Activated CD4-positive, alpha-beta memory T cell treated with anti-CD3 and anti-CD28 coated beads, Interleukin-2, amount 10 ng/mL, durations not matched to agents 7 days and 5 days (primary cell): ENCODE results near the gene GJD4. TPM values are rescaled to one million over a fixed set of nuclear protein-coding genes. Genes with fewer than 3 reads are reported as not detected.

Experiments used
- CTCF ChIA-PET: fragments of 350-600 bp; sonication (Branson Sonifier 250); formaldehyde crosslinking; loops from one replicate; lab custom pipeline; 2021; ENCODE audit warnings: antibody characterized with exemption, inconsistent platforms; lab: Charles Lee
- POLR2A ChIA-PET: fragments of 350-600 bp; sonication (Branson Sonifier 250); formaldehyde crosslinking; loops from one replicate; lab custom pipeline; 2021; ENCODE audit warnings: antibody characterized with exemption; lab: Charles Lee
- DNase-seq: peaks from one replicate; pipeline ENCODE4 v3.0.0-alpha.2; 2020
- H3K27ac Mint-ChIP-seq: one replicate; pipeline ENCODE4 v1.8.0; 2021; ENCODE audit warnings: mild to moderate bottlenecking, mixed read lengths
- H3K27me3 Mint-ChIP-seq: one replicate; pipeline ENCODE4 v1.8.0; 2021; ENCODE audit warnings: mixed read lengths
- H3K36me3 Mint-ChIP-seq: one replicate; pipeline ENCODE4 v1.8.0; 2021; ENCODE audit warnings: low read depth, mixed read lengths
- H3K4me1 Mint-ChIP-seq: one replicate; pipeline ENCODE4 v1.8.0; 2021; ENCODE audit warnings: mixed read lengths
- H3K4me3 Mint-ChIP-seq: one replicate; pipeline ENCODE4 v1.8.0; 2021; ENCODE audit warnings: mild to moderate bottlenecking, mixed read lengths
- H3K9me3 Mint-ChIP-seq: one replicate; pipeline ENCODE4 v1.8.0; 2021; ENCODE audit warnings: mixed read lengths
- total RNA-seq, 2 experiments: library from RNA; stranded (reverse); gene quantifications; one replicate each; pipeline ENCODE4 v1.2.3, GENCODE V29; 2021

The GJD4 gene
- total RNA-seq, 2 experiments from 2014 or later: not detected

DNA sequence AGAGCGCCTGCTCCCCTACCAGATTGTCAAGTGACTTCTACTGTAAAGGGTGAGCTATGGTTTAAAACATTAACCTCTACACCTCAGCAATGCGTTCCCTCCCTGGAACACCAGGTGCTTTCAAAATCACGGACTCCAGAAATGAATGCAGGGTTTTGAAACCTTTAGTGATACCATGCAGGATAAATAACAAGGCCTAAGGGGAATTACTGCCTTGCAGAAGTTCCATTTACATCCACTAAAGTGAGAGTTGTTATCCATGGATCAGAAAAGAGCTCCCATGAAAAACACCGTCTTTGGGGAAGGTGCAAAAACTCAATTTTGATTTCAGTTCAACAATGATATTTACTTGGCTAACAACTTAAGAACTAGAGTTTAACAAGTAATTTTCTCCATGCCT lies 33.0 kb downstream of the GJD4 start:
- POLR2A ChIA-PET: no interaction called here
- Mint-ChIP-seq H3K4me1 (peaks cover 30% of the 10 kb centered on the region), H3K9me3 (no peaks in the 10 kb centered on the region), H3K27me3 (peaks cover 52% of the 10 kb centered on the region), H3K4me3 (no peak overlapping the region), H3K36me3 (no peaks in the 10 kb centered on the region), H3K27ac (no peak overlapping the region)
- DNase-seq: no peak
- CTCF ChIA-PET: interaction anchor here (2.7 kb wide), 1 partner anchor 143 kb away, joined by 9 read pairs; no protein-coding TSS in a partner anchor

DNA sequence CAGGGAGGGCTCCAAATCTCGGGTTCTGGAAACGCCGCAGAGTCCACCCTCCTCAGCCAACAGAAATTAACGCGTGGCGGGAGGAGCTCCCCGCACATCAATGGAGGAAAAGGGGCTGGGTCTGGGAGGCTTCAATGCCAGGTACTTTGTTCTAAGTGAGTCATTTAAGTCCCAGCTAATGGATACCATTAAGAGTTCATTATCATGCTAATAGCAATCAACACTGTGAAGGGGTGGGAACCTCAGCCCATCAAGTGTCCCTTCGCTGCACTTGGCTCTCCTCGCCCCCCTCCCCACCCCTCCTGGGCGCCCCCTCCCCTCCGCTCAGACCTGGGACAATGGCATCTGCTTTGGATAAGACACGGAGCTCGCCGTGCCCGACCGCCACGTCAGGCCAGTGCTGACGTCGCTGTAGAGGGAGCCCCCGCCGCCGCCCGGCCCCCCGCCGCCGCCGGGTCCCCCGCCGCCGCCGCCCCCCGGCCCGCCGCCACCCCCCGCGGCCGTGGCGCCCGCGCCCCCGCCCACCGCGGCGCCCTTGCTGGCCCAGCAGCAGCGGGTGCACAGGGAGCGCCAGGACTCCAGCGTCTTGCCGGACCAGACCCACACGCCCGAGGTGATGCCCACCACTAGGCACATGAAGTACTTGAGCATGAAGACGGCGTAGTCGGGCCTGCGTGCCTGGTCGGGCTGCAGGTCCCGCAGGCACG lies 34.0 kb downstream of the GJD4 start:
- peaks cover 31% of the 10 kb centered on the region for H3K4me1 Mint-ChIP-seq
- H3K4me3 Mint-ChIP-seq: peak overlapping the region; percentile 47
- H3K9me3 Mint-ChIP-seq: no peaks in the 10 kb centered on the region
- CTCF ChIA-PET: no interaction called here
- H3K27me3 Mint-ChIP-seq: peaks cover 61% of the 10 kb centered on the region
- POLR2A ChIA-PET: no interaction called here
- no peak for DNase-seq
- no peak overlapping the region for H3K27ac Mint-ChIP-seq
- H3K36me3 Mint-ChIP-seq: no peaks in the 10 kb centered on the region

DNA sequence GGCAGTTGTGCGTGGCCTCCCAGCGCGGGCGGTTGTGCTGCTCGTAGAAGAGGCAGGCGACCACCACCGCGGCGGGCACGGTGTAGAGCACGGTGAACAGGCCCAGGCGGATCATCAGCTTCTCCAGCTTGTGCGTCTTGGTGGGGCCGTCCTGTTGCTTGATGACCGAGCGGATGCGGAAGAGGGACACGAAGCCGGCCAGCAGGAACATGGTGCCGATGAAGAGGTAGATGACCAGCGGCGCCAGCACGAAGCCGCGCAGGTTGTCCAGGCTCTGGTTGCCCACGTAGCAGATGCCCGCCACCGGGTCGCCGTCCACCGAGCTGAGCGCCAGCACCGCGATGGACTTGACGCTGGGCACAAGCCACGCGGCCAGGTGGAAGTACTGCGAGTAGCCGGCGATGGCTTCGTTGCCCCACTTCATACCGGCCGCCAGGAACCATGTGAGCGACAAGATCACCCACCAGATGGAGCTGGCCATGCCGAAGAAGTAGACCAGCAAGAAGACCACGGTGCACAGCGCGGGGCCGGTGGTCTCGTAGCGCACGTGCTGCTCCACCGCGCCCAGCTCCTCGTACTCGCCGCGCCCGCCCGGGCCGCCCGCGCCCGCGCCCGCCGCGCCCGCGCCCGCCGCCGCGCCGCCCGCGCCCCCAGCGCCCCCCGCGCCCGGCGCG lies 34.7 kb downstream of the GJD4 start:
- Mint-ChIP-seq H3K27me3 (peaks cover 68% of the 10 kb centered on the region), H3K36me3 (no peaks in the 10 kb centered on the region), H3K4me1 (peaks cover 31% of the 10 kb centered on the region), H3K4me3 (peak overlapping the region; percentile 47), H3K9me3 (no peaks in the 10 kb centered on the region), H3K27ac (no peak overlapping the region)
- ChIA-PET POLR2A (no interaction called here), CTCF (interaction anchor here (0.8 kb wide), 1 partner anchor 10 kb away, joined by 3 read pairs; no protein-coding TSS in a partner anchor)
- DNase-seq: no peak

DNA sequence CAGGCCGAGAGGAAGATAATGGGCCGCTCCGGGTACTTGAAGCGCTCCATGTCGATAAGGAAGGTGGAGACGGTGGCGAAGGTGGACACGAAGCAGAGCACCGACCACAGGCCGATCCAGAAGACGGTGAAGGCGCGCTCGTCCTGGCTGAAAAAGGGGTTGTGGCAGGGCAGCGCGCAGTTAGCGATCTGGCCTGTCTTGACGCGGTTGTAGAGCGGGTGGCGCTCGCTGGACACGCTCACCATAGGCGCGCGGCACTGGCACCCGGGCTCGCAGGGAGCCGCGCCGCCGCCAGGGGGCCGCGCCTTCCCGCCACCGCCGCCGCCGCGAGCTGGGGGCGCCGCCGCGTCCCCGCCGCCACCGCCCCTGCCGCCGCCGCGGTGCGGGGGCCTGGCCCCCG lies 35.3 kb downstream of the GJD4 start:
- Mint-ChIP-seq H3K4me3 (peak overlapping the region; percentile 66), H3K27me3 (peaks cover 74% of the 10 kb centered on the region), H3K36me3 (no peaks in the 10 kb centered on the region), H3K27ac (no peak overlapping the region), H3K9me3 (no peaks in the 10 kb centered on the region), H3K4me1 (peaks cover 31% of the 10 kb centered on the region)
- DNase-seq: no peak
- ChIA-PET POLR2A (no interaction called here), CTCF (interaction anchor here (0.8 kb wide), 1 partner anchor 9 kb away, joined by 3 read pairs; no protein-coding TSS in a partner anchor)

DNA sequence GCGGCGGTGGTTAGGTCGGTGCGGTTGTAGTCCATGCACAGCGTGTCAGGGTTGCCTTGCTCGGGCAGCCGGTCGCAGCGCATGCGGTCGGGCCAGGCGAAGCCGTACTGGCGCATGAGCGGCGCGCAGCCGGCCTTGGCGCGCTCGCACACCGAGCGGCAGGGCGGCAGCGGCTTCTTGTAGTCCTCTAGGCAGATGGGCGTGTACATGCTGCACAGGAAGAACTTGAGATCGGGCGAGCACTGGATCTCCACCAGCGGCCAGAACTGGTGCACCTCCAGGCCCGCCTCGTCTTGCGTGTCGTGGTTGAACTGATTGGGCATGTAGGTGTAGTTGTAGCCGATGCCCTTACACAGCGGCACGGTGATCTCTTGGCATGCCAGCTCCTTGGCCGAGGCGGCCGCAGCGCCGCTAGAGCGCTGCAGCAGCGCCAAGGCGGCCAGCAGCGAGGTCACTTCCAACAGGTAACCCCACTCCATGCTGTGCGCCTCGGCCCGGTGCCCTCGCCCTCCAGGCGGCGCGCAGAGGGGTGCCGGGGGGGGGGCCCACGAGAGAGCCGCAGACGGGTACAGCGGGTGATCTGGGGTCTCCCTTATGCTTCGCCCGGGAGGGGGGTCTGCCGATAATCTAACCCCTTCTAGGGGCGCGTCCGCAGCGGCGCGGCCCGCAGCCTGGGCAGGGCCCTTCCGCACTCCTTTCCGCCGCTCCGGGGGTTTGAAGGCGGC lies 36.0 kb downstream of the GJD4 start:
- H3K27ac Mint-ChIP-seq: no peak overlapping the region
- DNase-seq: peak; percentile 56
- peaks cover 31% of the 10 kb centered on the region for H3K4me1 Mint-ChIP-seq
- POLR2A ChIA-PET: no interaction called here
- CTCF ChIA-PET: no interaction called here
- no peaks in the 10 kb centered on the region for H3K36me3 Mint-ChIP-seq
- peaks cover 71% of the 10 kb centered on the region for H3K27me3 Mint-ChIP-seq
- no peaks in the 10 kb centered on the region for H3K9me3 Mint-ChIP-seq
- peak overlapping the region; percentile 74 for H3K4me3 Mint-ChIP-seq

DNA sequence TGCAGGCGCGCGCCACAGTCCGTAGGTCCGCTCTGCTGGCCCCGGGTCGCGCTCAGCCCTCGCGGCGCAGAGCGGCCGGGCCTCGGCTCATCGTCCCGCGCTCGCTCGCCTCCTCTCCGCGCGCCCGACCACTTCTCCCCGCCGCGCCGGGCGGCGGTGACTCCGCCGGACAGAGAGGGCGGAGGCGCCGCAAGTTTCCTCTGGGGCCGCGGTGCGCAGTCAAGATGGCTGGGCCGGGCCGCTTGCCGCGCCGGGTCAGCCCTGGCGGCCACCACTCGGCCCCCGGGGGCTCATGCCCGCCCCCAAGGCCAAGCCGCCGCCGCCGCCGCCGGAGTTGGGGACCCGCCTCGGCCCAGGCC lies 36.5 kb downstream of the GJD4 start:
- H3K27ac Mint-ChIP-seq: no peak overlapping the region
- peaks cover 31% of the 10 kb centered on the region for H3K4me1 Mint-ChIP-seq
- no peaks in the 10 kb centered on the region for H3K36me3 Mint-ChIP-seq
- no peak for DNase-seq
- no peaks in the 10 kb centered on the region for H3K9me3 Mint-ChIP-seq
- peak overlapping the region; percentile 35 for H3K4me3 Mint-ChIP-seq
- CTCF ChIA-PET: no interaction called here
- H3K27me3 Mint-ChIP-seq: peaks cover 69% of the 10 kb centered on the region
- POLR2A ChIA-PET: no interaction called here

DNA sequence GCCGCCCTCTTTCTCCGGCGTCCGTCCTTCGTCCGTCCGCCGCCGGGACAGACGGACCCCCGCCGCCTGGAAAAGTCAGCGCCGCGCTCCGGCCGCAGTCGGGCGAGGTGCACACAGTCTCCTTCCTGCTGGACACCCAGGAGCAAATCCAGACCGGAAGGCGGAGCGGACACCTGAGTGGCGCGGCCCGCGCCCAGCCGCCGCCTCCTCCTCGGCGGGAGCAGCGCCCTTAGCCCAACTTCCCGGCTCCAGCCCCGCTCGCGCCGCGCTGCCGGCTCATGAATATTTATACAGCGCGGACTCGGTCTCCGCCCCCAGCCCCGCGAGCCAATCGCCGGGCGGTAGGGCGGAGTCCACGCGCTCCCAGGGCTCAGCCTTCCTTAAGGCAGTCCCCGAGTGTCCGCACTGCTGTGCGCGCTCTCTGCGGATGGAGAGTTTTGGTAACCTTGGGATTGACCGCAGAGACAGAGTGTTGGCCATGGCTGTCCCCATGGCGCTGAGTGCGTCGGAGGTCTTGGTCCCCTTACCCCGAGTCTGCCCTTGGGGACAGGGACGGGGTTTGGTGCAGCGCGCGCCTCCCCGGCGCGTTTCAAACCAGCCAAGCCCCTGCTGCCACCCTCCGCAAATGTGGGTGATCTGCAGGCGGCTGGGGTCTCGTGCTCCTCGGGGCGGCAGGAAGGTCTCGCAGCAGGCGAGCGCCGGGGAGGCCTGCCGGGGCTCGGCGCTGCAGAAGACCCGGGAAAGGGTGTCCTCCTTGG lies 37.1 kb downstream of the GJD4 start, which contains the start of gene FZD8:
Gene FZD8, minus strand, starts transcription at position 262 of the 758 bp plus-strand sequence. CDS start 867 bp downstream, outside the sequence.
- Mint-ChIP-seq H3K36me3 (no peaks in the 10 kb centered on the region), H3K4me1 (peaks cover 31% of the 10 kb centered on the region), H3K4me3 (peak within 1 kb of the TSS; percentile 77), H3K9me3 (no peaks in the 10 kb centered on the region), H3K27me3 (peaks cover 65% of the 10 kb centered on the region), H3K27ac (no peak within 1 kb of the TSS)
- POLR2A ChIA-PET: no interaction called here
- peak; percentile 76 for DNase-seq
- CTCF ChIA-PET: no interaction called here

DNA sequence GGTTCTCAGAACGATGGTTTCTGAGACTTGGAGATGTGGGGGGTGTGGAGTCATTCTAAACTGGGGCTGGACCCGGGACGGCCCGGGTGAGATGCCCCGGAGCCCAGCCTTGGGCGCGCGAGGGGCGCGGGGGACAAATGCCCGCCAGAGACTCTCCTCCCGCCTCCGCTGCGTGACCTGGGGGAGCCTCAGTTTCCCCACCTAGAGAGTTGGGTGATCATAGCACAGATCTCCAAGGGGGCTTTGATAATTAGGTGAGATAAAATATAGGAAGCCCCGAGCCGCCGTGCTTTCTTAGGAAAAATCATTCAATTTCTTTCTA lies 37.6 kb downstream of the GJD4 start:
- CTCF ChIA-PET: no interaction called here
- peaks cover 59% of the 10 kb centered on the region for H3K27me3 Mint-ChIP-seq
- H3K36me3 Mint-ChIP-seq: no peaks in the 10 kb centered on the region
- H3K9me3 Mint-ChIP-seq: no peaks in the 10 kb centered on the region
- peak overlapping the region; percentile 77 for H3K4me3 Mint-ChIP-seq
- no peak overlapping the region for H3K27ac Mint-ChIP-seq
- POLR2A ChIA-PET: no interaction called here
- no peak for DNase-seq
- H3K4me1 Mint-ChIP-seq: peaks cover 31% of the 10 kb centered on the region

DNA sequence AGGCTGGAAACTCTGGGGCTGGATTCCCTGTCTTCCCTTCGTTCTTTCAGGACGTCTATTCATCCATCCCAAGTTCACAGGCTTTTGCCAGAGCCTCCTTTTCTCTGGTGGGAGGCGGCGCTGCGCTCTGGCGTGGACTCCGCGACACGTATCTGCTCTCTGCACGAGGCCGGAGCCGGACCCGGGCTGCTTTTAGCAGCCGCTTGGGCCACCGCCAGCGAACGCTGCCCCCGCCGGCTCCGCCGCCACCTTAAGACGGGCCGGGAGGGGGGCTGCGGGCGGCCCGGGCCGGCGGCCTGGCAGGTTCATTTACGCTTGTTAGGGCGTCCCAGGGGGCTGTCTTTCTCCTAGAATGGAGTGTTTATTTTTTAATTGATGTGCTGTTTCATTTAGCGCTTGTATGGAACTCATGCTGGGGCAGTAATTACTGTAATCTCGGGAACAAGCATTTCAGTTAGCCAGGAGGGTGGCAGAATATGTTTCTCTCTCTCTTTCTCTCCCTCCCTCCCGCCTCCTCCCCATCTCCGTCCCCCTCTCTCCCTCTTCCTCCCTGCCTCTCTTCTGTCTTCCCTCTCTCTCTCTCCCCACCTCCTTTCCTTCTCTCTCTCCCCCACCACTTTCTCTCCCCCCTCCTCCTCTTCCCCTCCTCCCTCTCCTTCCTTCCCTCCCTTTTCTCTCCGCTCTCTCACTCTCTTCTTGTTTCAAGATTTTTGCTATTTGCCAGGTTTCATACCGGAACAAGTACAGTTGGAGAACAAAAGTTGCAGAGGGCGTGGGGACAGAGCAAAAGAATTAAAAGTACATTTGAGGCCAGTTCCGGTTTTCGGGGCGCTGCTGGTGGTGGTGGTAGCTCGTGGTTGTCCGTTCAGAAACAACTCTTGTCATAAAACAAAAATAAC lies 38.3 kb downstream of the GJD4 start:
- no peaks in the 10 kb centered on the region for H3K36me3 Mint-ChIP-seq
- peaks cover 53% of the 10 kb centered on the region for H3K27me3 Mint-ChIP-seq
- ChIA-PET POLR2A (no interaction called here), CTCF (interaction anchor here (0.8 to 1.3 kb wide), 3 partner anchors 8 to 1237 kb away, joined by 3 to 4 read pairs (median 4); no protein-coding TSS in a partner anchor)
- DNase-seq: no peak
- H3K4me3 Mint-ChIP-seq: peak overlapping the region; percentile 58
- peaks cover 31% of the 10 kb centered on the region for H3K4me1 Mint-ChIP-seq
- no peak overlapping the region for H3K27ac Mint-ChIP-seq
- H3K9me3 Mint-ChIP-seq: no peaks in the 10 kb centered on the region

DNA sequence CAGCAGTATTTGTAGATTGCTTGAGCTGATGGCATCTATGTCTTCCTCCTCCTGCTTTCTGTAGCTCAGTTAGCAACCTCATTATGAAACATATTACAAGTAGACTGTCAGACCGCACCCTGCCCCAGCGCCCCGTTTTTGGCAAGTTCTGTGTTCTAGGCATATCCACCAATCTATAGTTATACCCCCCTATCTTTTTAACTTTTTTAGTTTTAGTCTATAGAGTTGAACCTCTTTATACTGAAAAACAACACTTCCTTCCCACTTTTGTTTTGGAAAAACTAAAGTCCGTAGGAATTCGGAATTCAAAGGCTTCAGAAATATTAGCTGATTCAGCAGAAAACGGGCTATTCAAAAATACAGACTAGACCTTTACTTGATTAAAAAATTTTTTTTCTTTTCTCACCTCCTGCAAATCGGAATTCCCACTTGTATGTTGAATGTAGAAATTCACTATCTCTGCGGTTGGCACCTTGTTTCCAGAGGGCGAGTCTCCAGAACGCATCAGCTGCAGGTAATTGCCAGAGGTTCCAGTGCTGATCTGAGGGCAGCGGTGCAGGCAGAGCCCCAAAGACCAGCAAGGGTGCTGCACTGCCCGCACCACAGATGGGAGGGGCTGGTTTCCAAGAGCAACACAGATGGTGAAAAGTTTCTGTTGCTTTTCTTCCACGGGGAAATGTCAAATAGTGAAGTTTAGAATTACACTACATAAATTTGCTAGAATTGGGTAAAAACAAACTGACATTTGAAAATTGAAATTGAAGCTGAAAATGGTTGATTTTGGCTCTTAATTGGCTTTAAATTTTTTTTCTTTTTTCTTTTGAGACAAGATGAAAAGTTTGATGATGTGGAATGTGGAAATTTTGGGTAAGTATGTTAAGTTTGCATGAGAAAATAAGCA lies 39.2 kb downstream of the GJD4 start:
- peaks cover 47% of the 10 kb centered on the region for H3K27me3 Mint-ChIP-seq
- H3K4me1 Mint-ChIP-seq: peaks cover 31% of the 10 kb centered on the region
- POLR2A ChIA-PET: no interaction called here
- H3K27ac Mint-ChIP-seq: no peak overlapping the region
- no peak for DNase-seq
- H3K36me3 Mint-ChIP-seq: no peaks in the 10 kb centered on the region
- CTCF ChIA-PET: interaction anchor here (0.8 to 1.3 kb wide), 3 partner anchors 9 to 1236 kb away, joined by 3 to 4 read pairs (median 4); no protein-coding TSS in a partner anchor
- peak overlapping the region; percentile 58 for H3K4me3 Mint-ChIP-seq
- H3K9me3 Mint-ChIP-seq: no peaks in the 10 kb centered on the region

DNA sequence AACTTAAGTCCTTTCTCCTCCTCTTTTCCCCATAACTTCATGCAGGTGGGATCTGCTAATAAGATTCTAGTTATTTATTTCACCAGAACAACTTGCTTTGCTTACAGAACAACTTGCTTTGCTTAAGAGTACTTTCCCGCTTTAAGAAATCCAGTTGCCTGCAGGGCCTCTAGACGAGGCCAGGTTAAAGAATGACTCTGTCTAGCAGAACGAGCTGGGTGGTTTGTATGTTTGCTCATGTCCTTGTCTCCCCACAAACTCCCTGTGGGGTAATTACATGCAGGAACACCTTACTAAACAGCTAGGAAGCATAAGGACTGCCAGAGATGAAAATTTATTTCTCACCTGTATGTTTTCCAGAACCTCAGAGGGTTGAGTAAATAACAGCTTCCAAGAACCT lies 45.8 kb downstream of the GJD4 start:
- POLR2A ChIA-PET: no interaction called here
- H3K36me3 Mint-ChIP-seq: no peaks in the 10 kb centered on the region
- no peaks in the 10 kb centered on the region for H3K9me3 Mint-ChIP-seq
- peaks cover 2% of the 10 kb centered on the region for H3K27me3 Mint-ChIP-seq
- CTCF ChIA-PET: no interaction called here
- H3K27ac Mint-ChIP-seq: no peak overlapping the region
- DNase-seq: no peak
- H3K4me3 Mint-ChIP-seq: no peak overlapping the region
- H3K4me1 Mint-ChIP-seq: no peaks in the 10 kb centered on the region
